ENCODE measurements around the gene KRABD2.

The KRABD2 gene

DNA sequence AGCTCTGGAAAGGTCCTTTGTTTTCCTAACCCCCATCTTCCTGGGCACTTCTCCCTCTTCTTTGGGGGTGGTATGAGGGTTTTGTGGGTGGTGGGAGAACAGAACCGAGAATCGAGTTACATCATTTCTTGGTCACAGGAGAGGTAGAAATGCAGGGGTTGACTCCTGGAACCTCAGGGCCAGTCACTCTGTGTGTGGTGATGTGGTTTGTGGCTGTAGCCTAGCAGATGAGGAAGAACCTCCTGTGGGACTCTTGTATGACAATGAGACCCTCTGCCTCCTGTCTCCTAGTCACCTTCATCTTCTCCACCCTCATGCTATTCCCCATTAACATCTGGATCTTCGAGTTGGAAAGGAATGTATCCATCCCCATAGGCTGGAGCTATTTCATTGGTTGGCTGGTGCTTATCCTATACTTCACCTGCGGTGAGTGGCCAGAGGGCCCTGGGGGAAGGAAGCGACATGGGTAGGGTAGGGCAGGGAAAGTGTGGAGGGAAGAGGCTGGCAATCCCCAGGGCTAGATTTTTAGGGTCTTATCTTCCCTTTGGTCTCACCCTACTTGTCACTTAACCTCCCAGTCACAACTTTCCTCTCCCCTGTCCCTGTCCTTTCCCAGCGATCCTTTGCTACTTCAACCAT lies 31.3 kb downstream of the KRABD2 start:
- Histone ChIP-seq H3K4me1 (no peaks in the 10 kb centered on the region), H3K27me3 (peaks cover 20% of the 10 kb centered on the region), H3K9me3 (no peaks in the 10 kb centered on the region), H3K27ac (no peak overlapping the region), H3K36me3 (no peaks in the 10 kb centered on the region), H3K4me3 (no peak overlapping the region)
- DNase-seq: no peak
- WGBS, 2 donors (ENCODE audit: low coverage in 1 of 2): 69% methylated on average over 6 of the region's 6 CpGs; no CpG with 5 or more reads in 1 of the 2 donors
- in situ Hi-C loops (cut with MboI; ENCODE audit: low pct_ligation_motif_present in 1 of 4, low pct_unique_long_range_greater_than_20kb in 1 of 4, low sequenced_read_pairs in 3 of 4): no loop called here
- intact Hi-C loops (cut with DNase I; ENCODE audit: low total_unique reads): no loop called here
- TF ChIP-seq, protein P1, sequence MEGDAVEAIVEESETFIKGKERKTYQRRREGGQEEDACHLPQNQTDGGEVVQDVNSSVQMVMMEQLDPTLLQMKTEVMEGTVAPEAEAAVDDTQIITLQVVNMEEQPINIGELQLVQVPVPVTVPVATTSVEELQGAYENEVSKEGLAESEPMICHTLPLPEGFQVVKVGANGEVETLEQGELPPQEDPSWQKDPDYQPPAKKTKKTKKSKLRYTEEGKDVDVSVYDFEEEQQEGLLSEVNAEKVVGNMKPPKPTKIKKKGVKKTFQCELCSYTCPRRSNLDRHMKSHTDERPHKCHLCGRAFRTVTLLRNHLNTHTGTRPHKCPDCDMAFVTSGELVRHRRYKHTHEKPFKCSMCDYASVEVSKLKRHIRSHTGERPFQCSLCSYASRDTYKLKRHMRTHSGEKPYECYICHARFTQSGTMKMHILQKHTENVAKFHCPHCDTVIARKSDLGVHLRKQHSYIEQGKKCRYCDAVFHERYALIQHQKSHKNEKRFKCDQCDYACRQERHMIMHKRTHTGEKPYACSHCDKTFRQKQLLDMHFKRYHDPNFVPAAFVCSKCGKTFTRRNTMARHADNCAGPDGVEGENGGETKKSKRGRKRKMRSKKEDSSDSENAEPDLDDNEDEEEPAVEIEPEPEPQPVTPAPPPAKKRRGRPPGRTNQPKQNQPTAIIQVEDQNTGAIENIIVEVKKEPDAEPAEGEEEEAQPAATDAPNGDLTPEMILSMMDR (IDR thresholded peaks at IDR 0.05): no peak
- TF ChIP-seq EP300 (IDR thresholded peaks at IDR 0.05; ENCODE audit: low read depth) (no peak), POLR2AphosphoS5 (IDR thresholded peaks at IDR 0.05) (no peak), POLR2A (IDR thresholded peaks at IDR 0.05) (no peak)

DNA sequence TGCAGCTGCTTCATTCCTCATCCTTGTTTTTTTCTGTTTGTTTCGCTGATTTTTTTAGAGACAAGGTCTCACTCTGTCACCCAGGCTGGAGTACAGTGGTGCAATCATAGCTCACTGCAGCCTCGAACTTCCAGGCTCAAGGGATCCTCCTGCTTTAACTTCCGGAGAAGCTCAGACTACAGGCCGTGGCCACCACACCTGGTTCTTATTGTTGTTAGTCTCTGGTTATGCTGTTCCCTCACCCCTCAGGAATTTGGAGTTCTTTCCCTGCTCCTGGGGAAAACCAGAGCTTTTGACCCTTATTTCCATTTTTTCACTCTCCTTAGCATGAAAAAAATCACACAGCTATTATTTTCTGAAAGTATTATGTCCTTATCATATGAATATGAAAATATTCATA lies 35.0 kb downstream of the KRABD2 start:
- peaks cover 0 to 2% (median 0%) of the 10 kb centered on the region in 4 donors for H3K4me1 ChIP-seq
- no peak for DNase-seq
- H3K36me3 ChIP-seq: no peaks in the 10 kb centered on the region
- intact Hi-C loops (cut with DNase I; ENCODE audit: low total_unique reads): no loop called here
- no peak overlapping the region for H3K4me3 ChIP-seq
- no peaks in the 10 kb centered on the region for H3K9me3 ChIP-seq
- TF ChIP-seq EP300 (IDR thresholded peaks at IDR 0.05; ENCODE audit: low read depth) (no peak), POLR2A (IDR thresholded peaks at IDR 0.05) (no peak), POLR2AphosphoS5 (IDR thresholded peaks at IDR 0.05) (no peak)
- TF ChIP-seq, protein P1 (IDR thresholded peaks at IDR 0.05): no peak
- in situ Hi-C loops (cut with MboI; ENCODE audit: low pct_ligation_motif_present in 1 of 4, low pct_unique_long_range_greater_than_20kb in 1 of 4, low sequenced_read_pairs in 3 of 4): no loop called here
- H3K27ac ChIP-seq: no peak overlapping the region
- WGBS, 2 donors (ENCODE audit: low coverage in 1 of 2): 77 to 100% methylated on average over 1 to 4 of the region's 4 CpGs
- H3K27me3 ChIP-seq: no peaks in the 10 kb centered on the region

DNA sequence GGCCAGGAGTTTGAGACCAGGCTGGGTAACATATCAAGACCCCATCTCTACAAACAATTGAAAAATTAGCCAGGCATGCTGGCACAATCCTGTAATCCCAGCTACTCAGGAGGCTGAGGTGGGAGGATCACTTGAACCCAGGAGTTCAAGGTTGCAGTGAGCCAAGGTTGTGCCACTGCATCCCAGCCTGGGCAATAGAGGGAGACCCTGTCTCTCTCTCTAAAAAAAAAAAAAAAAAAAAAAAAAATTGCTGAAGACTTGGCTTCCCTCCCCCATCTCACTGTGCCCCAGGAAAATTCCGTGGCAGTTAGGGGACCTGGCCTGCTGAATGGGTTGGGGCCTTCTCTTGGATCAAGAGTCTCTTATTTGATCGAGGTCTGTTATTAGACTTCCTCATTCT lies 37.0 kb downstream of the KRABD2 start, which contains the start of gene ODF4:
ODF4 (plus strand) TSS at position 301 of the 400 bp plus-strand sequence. CDS start 212 bp downstream, outside the sequence.
- Histone ChIP-seq H3K27me3 (no peaks in the 10 kb centered on the region), H3K4me3 (no peak within 1 kb of the TSS), H3K4me1 (peaks cover 0 to 2% (median 0%) of the 10 kb centered on the region in 4 donors), H3K27ac (no peak within 1 kb of the TSS), H3K9me3 (no peaks in the 10 kb centered on the region), H3K36me3 (no peaks in the 10 kb centered on the region)
- no peak for DNase-seq
- 68 to 78% methylated on average over 1 to 2 of the region's 2 CpGs for WGBS, 2 donors (ENCODE audit: low coverage in 1 of 2)
- TF ChIP-seq, protein P1 (IDR thresholded peaks at IDR 0.05): no peak
- TF ChIP-seq POLR2A (IDR thresholded peaks at IDR 0.05): no peak
- TF ChIP-seq EP300 (IDR thresholded peaks at IDR 0.05; ENCODE audit: low read depth): no peak
- TF ChIP-seq POLR2AphosphoS5 (IDR thresholded peaks at IDR 0.05): no peak
- in situ Hi-C loops (cut with MboI; ENCODE audit: low pct_ligation_motif_present in 1 of 4, low pct_unique_long_range_greater_than_20kb in 1 of 4, low sequenced_read_pairs in 3 of 4): no loop called here
- intact Hi-C loops (cut with DNase I; ENCODE audit: low total_unique reads): no loop called here

- intact Hi-C loops (cut with DNase I; ENCODE audit: low total_unique reads): no loop called here
- no peak overlapping the region for H3K27ac ChIP-seq
- no peaks in the 10 kb centered on the region for H3K27me3 ChIP-seq
- no peak overlapping the region for H3K4me3 ChIP-seq
- peaks cover 0 to 2% (median 0%) of the 10 kb centered on the region in 4 donors for H3K4me1 ChIP-seq
- DNase-seq: no peak
- TF ChIP-seq, protein P1 (IDR thresholded peaks at IDR 0.05): no peak
- TF ChIP-seq POLR2AphosphoS5 (IDR thresholded peaks at IDR 0.05) (no peak), EP300 (IDR thresholded peaks at IDR 0.05; ENCODE audit: low read depth) (no peak), POLR2A (IDR thresholded peaks at IDR 0.05) (no peak)
- H3K36me3 ChIP-seq: no peaks in the 10 kb centered on the region
- no peaks in the 10 kb centered on the region for H3K9me3 ChIP-seq
- WGBS, 2 donors (ENCODE audit: low coverage in 1 of 2): 87% methylated on average over 5 of the region's 5 CpGs; no CpG with 5 or more reads in 1 of the 2 donors
- in situ Hi-C loops (cut with MboI; ENCODE audit: low pct_ligation_motif_present in 1 of 4, low pct_unique_long_range_greater_than_20kb in 1 of 4, low sequenced_read_pairs in 3 of 4): no loop called here
These were observed 37.8 kb downstream of the KRABD2 start for GRCh38 chr17:8338753-8339140.
